K562 (cell line): ENCODE measurements around the gene PPAT. TPM values are rescaled to one million over a fixed set of nuclear protein-coding genes. Genes with fewer than 3 reads are reported as not detected.

Source experiments
- ATAC-seq: fragments of 200-7000 bp; cut with Tn5 transposase; 3 replicates; pipeline ENCODE4 v1.9.1; 2020; ENCODE audit warnings: moderate library complexity
- BruUV-seq: library from RNA; stranded (reverse); fragments of 400-500 nt; replicated peaks from 2 replicates; lab custom pipeline; 2021; lab: Mats Ljungman, UMichigan
- CTCF ChIA-PET: fragments of 300-600 bp; formaldehyde crosslinking; extraction: SDS; loops from one replicate; lab custom pipeline; 2021; ENCODE audit warnings: low intra/inter-chr PET ratio; lab: Yijun Ruan, JAX
- POLR2A ChIA-PET: fragments of 300-600, 350-650 bp; sonication (Branson Sonifier 250); formaldehyde crosslinking; extraction: SDS; loops from one replicate; lab custom pipeline; 2021; ENCODE audit warnings: antibody characterized with exemption, inconsistent platforms; lab: Yijun Ruan, JAX
- DNase-seq, 4 experiments: peaks; one replicate each; pipeline versions ENCODE4 v3.0.0 to v3.0.0-alpha.2; 2011 to 2018; ENCODE audit warnings: low spot score in 3 of 4, mixed read lengths in 3 of 4; ENCODE audit errors: extremely low read depth in 1 of 4
- FAIRE-seq: peaks from 2 replicates; lab custom pipeline; 2011; peaks lifted over from hg19 to GRCh38; lab: Jason Lieb, UNC
- H2AFZ ChIP-seq: 2 replicates; pipeline ENCODE4 v1.6.0; 2011; ENCODE audit warnings: low read depth, low read length, control low read depth, inconsistent platforms
- H3K27ac ChIP-seq: fragments of 200-600 bp; 3 replicates; pipeline ENCODE4 v1.8.0; 2011; ENCODE audit warnings: low read depth, mild to moderate bottlenecking, control low read depth, inconsistent platforms, low read length, moderate library complexity, mixed read lengths; ENCODE audit errors: extremely low read depth
- H3K27me3 ChIP-seq, 2 experiments: fragments of 300-600 bp in 1 of 2; 2 replicates in 1 of 2; 3 replicates in 1 of 2; pipeline versions ENCODE4 v1.6.0 to v1.8.0; 2011; ENCODE audit warnings: inconsistent platforms in 2 of 2, low read length in 2 of 2, mild to moderate bottlenecking in 1 of 2, mixed read lengths in 1 of 2, moderate library complexity in 1 of 2; ENCODE audit not compliant: control insufficient read depth in 2 of 2, insufficient read depth in 2 of 2
- H3K36me3 ChIP-seq: fragments of 300-600 bp; 3 replicates; pipeline ENCODE4 v1.8.0; 2011; ENCODE audit warnings: mild to moderate bottlenecking, low read length, inconsistent platforms; ENCODE audit not compliant: control insufficient read depth, insufficient read depth
- H3K4me1 ChIP-seq, 2 experiments: fragments of 200-600 bp in 1 of 2; replicated peaks in 1 of 2; 2 replicates in 1 of 2; 3 replicates in 1 of 2; pipeline versions ENCODE4 v1.5.1 to v1.8.0; 2011; ENCODE audit warnings: inconsistent platforms in 2 of 2, low read length in 2 of 2, mild to moderate bottlenecking in 1 of 2, mixed read lengths in 1 of 2, moderate library complexity in 1 of 2; ENCODE audit not compliant: control insufficient read depth in 2 of 2, insufficient read depth in 2 of 2
- H3K4me2 ChIP-seq: 2 replicates; pipeline ENCODE4 v1.6.1; 2011; ENCODE audit warnings: low read length, control low read depth, inconsistent platforms, mixed read lengths; ENCODE audit not compliant: insufficient read depth
- H3K4me3 ChIP-seq: fragments of 200-600 bp; sonication (generic), shearing (Covaris generic); 2 replicates; pipeline ENCODE4 v1.5.1; 2016; ENCODE audit warnings: control low read depth, inconsistent platforms
- H3K79me2 ChIP-seq: fragments of 200-600 bp; 3 replicates; pipeline ENCODE4 v1.8.0; 2011; ENCODE audit warnings: low read length, inconsistent platforms; ENCODE audit not compliant: control insufficient read depth, insufficient read depth
- H3K9ac ChIP-seq, 2 experiments: 2 replicates each; pipeline versions ENCODE4 v1.6.0 to v1.6.1; 2011; ENCODE audit warnings: low read depth in 2 of 2, low read length in 2 of 2, control low read depth in 1 of 2, inconsistent platforms in 1 of 2, mild to moderate bottlenecking in 1 of 2, mixed read lengths in 1 of 2; ENCODE audit not compliant: insufficient read depth in 1 of 2
- H3K9me1 ChIP-seq: one replicate; pipeline ENCODE4 v1.6.0; 2011; ENCODE audit warnings: inconsistent platforms, mild to moderate bottlenecking, low read length, moderate library complexity; ENCODE audit not compliant: control insufficient read depth, insufficient read depth
- H3K9me3 ChIP-seq: replicated peaks from 2 replicates; pipeline ENCODE4 v1.5.1; 2011; ENCODE audit warnings: low read depth, low read length, inconsistent platforms; ENCODE audit not compliant: control insufficient read depth, insufficient read depth
- H4K20me1 ChIP-seq: replicated peaks from 2 replicates; pipeline ENCODE4 v1.6.1; 2011; ENCODE audit warnings: low read length, inconsistent platforms, mixed read lengths; ENCODE audit not compliant: control insufficient read depth, insufficient read depth
- BRD9 ChIP-seq: fragments of 450-650 bp; IDR thresholded peaks from 2 replicates; pipeline ENCODE4 v1.6.1; 2018; ENCODE audit warnings: low read depth; ENCODE audit not compliant: partially characterized antibody
- CHD4 ChIP-seq: fragments of 200-600 bp; sonication (generic); IDR thresholded peaks from 3 replicates; pipeline ENCODE4 v1.6.1; 2012; ENCODE audit warnings: low read depth, mild to moderate bottlenecking, mixed read lengths, low read length, inconsistent platforms; ENCODE audit not compliant: insufficient read depth, insufficient replicate concordance, poor library complexity, severe bottlenecking
- ESRRA ChIP-seq: fragments of 450-650 bp; IDR thresholded peaks from 2 replicates; pipeline ENCODE4 v1.6.1; 2014; ENCODE audit warnings: low read depth, mild to moderate bottlenecking, moderate library complexity, borderline replicate concordance
- GABPB1 ChIP-seq: sonication (generic); formaldehyde crosslinking; IDR thresholded peaks from 2 replicates; pipeline ENCODE4 v1.8.0; 2022; ENCODE audit warnings: mild to moderate bottlenecking, missing genetic modification reagents
- HMG20B ChIP-seq: fragments of 250-450 bp; sonication (Bioruptor Pico); IDR thresholded peaks from 2 replicates; pipeline ENCODE4 v1.5.0; 2021; ENCODE audit warnings: mild to moderate bottlenecking
- HNRNPUL1 ChIP-seq: fragments of 200-400 bp; formaldehyde crosslinking; IDR thresholded peaks from 2 replicates; pipeline ENCODE4 v1.6.1; 2017; ENCODE audit warnings: low read length
- MEIS2 ChIP-seq: fragments of 450-650 bp; IDR thresholded peaks from 2 replicates; pipeline ENCODE4 v1.6.1; 2014; ENCODE audit warnings: mild to moderate bottlenecking; ENCODE audit not compliant: partially characterized antibody
- MTA3 ChIP-seq: fragments of 450-650 bp; formaldehyde crosslinking; IDR thresholded peaks from 2 replicates; pipeline ENCODE4 v1.6.1; 2017; ENCODE audit warnings: mild to moderate bottlenecking, borderline replicate concordance
- NR4A1 ChIP-seq, 2 experiments: fragments of 250-450 bp in 1 of 2; fragments of 450-650 bp in 1 of 2; sonication (Bioruptor Pico) in 1 of 2; IDR thresholded peaks; 2 replicates each; pipeline versions ENCODE4 v1.4.0 to v1.6.1; 2016 to 2020; ENCODE audit warnings: mild to moderate bottlenecking in 2 of 2, missing compliant biosample characterization in 1 of 2, missing genetic modification characterization in 1 of 2, moderate library complexity in 1 of 2
- NRF1 ChIP-seq, 2 experiments: fragments of 450-650 bp; IDR thresholded peaks in 1 of 2; conservative IDR thresholded peaks in 1 of 2; 2 replicates each; pipeline ENCODE4 v1.6.1; 2014; ENCODE audit warnings: mild to moderate bottlenecking in 2 of 2
- POLR3A ChIP-seq: IDR thresholded peaks from 2 replicates; pipeline ENCODE4 v1.6.1; 2011; ENCODE audit warnings: borderline replicate concordance, mild to moderate bottlenecking, moderate library complexity; ENCODE audit not compliant: insufficient read length, insufficient read depth; ENCODE audit errors: extremely low read depth
- SRSF7 ChIP-seq: fragments of 200-400 bp; formaldehyde crosslinking; optimal IDR thresholded peaks from 2 replicates; pipeline ENCODE3; 2017; ENCODE audit warnings: mild to moderate bottlenecking, low read depth, low read length
- ZFP36 ChIP-seq: fragments of 150-350 bp; IDR thresholded peaks from 2 replicates; pipeline ENCODE4 v1.6.1; 2018; ENCODE audit warnings: low read length, low read depth; ENCODE audit not compliant: partially characterized antibody
- ZNF23 ChIP-seq: fragments of 250-450 bp; sonication (Bioruptor Pico); IDR thresholded peaks from 2 replicates; pipeline ENCODE4 v1.4.0; 2020; ENCODE audit warnings: mild to moderate bottlenecking
- ZNF644 ChIP-seq: fragments of 200-800 bp; sonication (Bioruptor generic); IDR thresholded peaks from 2 replicates; pipeline ENCODE4 v1.6.1; 2016; ENCODE audit warnings: low read depth, missing genetic modification characterization, missing compliant biosample characterization
- ZNF77 ChIP-seq: fragments of 250-450 bp; sonication (Bioruptor Pico); IDR thresholded peaks from 2 replicates; pipeline ENCODE4 v1.5.0; 2020
- ZZZ3 ChIP-seq: fragments of 450-650 bp; IDR thresholded peaks from 2 replicates; pipeline ENCODE4 v1.6.1; 2016; ENCODE audit warnings: antibody characterized with exemption, mild to moderate bottlenecking, moderate library complexity
- WGBS: fragments of 100-300 bp; shearing (Covaris generic); methylation state at CpG from one replicate; pipeline ENCODE4 v1.1.6; 2016; ENCODE audit warnings: low coverage, mixed read lengths; ENCODE audit not compliant: insufficient coverage; ENCODE audit errors: missing lambda C conversion rate; 5-methylcytosine and 5-hydroxymethylcytosine counted together
- in situ Hi-C: fragments of 300-500 bp; cut with MboI; formaldehyde crosslinking; loops from 4 replicates; pipeline ENCODE4 v1.15.0; 2018; ENCODE audit warnings: inconsistent platforms, mixed read lengths
- intact Hi-C: fragments of 100-400 bp; cut with micrococcal nuclease; formaldehyde crosslinking; loops from 2 replicates; pipeline ENCODE4 v1.14.2; 2022
- polyA plus RNA-seq, 8 experiments: library from polyadenylated mRNA; depleted of rRNA in 4 of 8; stranded (reverse) in 5 of 8; unstranded in 3 of 8; fragments of >200 nt; fragmentation: Nextera tagmentation in 2 of 8; fragmentation: Illumina TruSeq in 1 of 8; extraction: Ambion mirVana in 2 of 8; extraction: Trizol in 1 of 8; gene quantifications; 2 replicates each; pipeline versions ENCODE4 v1.2.1 to v1.2.3, GENCODE V29; 2011 to 2014; ENCODE audit warnings: inconsistent platforms in 1 of 8, missing spikeins in 1 of 8
- total RNA-seq, 7 experiments: library from RNA; depleted of rRNA in 6 of 7; stranded (reverse); fragments of >200 nt in 6 of 7; fragmentation: Illumina TruSeq in 2 of 7; extraction: Trizol in 2 of 7; gene quantifications; 2 replicates each; pipeline versions ENCODE4 v1.2.1 to v1.2.3, GENCODE V29; 2011 to 2021; ENCODE audit warnings: low replicate concordance in 1 of 7
- TF ChIP-seq, protein P1 (sequence below), 3 experiments: fragments of 200-800 bp in 1 of 3; sonication (Bioruptor generic) in 1 of 3; sonication (generic) in 1 of 3; formaldehyde crosslinking in 1 of 3; IDR thresholded peaks; 2 replicates each; pipeline versions ENCODE4 v1.6.1 to v1.8.0; 2016 to 2022; ENCODE audit warnings: mild to moderate bottlenecking in 2 of 3, missing compliant biosample characterization in 2 of 3, missing genetic modification characterization in 2 of 3, missing genetic modification reagents in 1 of 3

PPAT gene
- total and polyA plus RNA-seq, 9 of the 15 experiments (the other 6 are each of a cell fraction or from before 2014, with no cell fraction given) = 36.2 to 75.8 (median 55.5) TPM

- intact Hi-C loops = no loop called here
- Histone ChIP-seq H3K27ac (no peak overlapping the region), H3K9me1 (no peaks in the 10 kb centered on the region), H3K4me1 (peaks cover 0 to 4% of the 10 kb centered on the region in 2 experiments; a peak in 2 of 5 replicates), H3K9ac (no peak overlapping the region), H3K4me2 (no peak overlapping the region), H2AFZ (no peak overlapping the region), H3K4me3 (no peak overlapping the region), H3K79me2 (no peaks in the 10 kb centered on the region), H4K20me1 (no peaks in the 10 kb centered on the region), H3K27me3 (no peaks in the 10 kb centered on the region), H3K9me3 (no peaks in the 10 kb centered on the region), H3K36me3 (peaks cover 94% of the 10 kb centered on the region)
- no peak for DNase-seq
- in situ Hi-C loops = no loop called here
- ChIA-PET CTCF (no interaction called here), POLR2A (interaction anchor here (1.2 kb wide), 1 partner anchor 15 kb away, joined by 4 read pairs; no protein-coding TSS in a partner anchor)
- no peak for FAIRE-seq
- ATAC-seq = no peak
- TF ChIP-seq HMG20B (CRISPR knock-in tag) (no peak), GABPB1 (CRISPR knock-in tag) (no peak), ZNF644 (tag) (no peak), NRF1 (conservative IDR thresholded peaks at IDR 0.05 in 1 of 2, IDR thresholded peaks at IDR 0.05 in 1 of 2) (no peak), HNRNPUL1 (no peak), ZFP36 (no peak), BRD9 (no peak), MTA3 (no peak), SRSF7 (no peak), CHD4 (no peak), MEIS2 (no peak), ZNF23 (CRISPR knock-in tag) (no peak), POLR3A (no peak), ZZZ3 (no peak), NR4A1 (CRISPR knock-in tag; IDR thresholded peaks at IDR 0.05) (no peak), NR4A1 (tag; IDR thresholded peaks at IDR 0.05) (no peak), ZNF77 (CRISPR knock-in tag) (no peak), ESRRA (no peak)
- TF ChIP-seq, protein P1, sequence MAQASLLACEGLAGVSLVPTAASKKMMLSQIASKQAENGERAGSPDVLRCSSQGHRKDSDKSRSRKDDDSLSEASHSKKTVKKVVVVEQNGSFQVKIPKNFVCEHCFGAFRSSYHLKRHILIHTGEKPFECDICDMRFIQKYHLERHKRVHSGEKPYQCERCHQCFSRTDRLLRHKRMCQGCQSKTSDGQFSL (CRISPR knock-in tag; IDR thresholded peaks at IDR 0.05) = no peak
- TF ChIP-seq, protein P1 (tag; IDR thresholded peaks at IDR 0.05) = no peak
- WGBS = 89% methylated on average over 3 of the region's 3 CpGs
- BruUV-seq = no TSS peak
Measured at GRCh38 chr4:56480691-56481090, 45.3 kb upstream of the PPAT start.
